Measurements from ENCODE around the gene SCN8A.
"Not testable (repeated sequence)": the region's sequence is repeated elsewhere in the genome, so short reads cannot be mapped to it uniquely, and the experiment has no call there.

Gene SCN8A

GRCh38 chr12:51818566-51819300 lies 227.7 kb downstream of the SCN8A start:
- no peak for DNase-seq

DNA sequence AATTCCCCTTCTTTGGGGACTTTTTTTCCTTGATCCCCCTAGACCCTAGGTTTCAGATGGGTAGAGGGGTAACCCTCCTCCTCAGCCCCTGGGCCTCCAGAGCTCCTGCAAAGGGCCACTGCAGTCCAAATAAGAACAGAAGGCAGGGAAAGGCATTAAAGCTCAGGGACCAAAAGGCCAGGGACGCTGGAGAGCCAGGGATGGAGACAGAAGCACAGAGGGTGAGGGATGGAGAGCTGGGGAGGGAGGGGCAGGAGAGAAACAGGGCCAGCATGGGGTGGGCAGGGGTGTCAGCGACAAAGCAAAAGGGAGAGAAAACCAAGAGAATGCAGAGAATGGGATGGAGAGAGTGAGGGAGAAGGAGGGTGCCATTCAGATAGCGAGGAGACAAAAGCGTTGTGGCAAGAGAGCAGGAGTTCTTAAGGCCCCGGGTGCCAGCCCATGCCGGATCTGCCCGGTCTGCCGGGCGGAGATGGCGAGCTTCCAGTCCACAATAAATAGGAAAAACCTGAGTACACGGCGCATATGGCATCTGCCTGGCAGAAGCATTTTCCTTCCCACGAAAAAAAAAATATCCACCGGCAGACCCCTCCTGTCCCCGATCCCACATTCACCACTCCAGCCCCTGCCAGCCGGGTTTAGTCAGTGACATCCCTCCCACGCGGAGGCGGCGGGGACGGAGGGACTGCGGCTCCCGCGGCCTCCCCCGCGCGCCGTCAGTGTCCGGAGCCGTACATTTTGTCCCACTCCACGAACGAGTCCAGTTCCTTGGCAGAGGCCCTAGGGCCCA lies 228.9 kb downstream of the SCN8A start:
- DNase-seq, result no peak

- DNase-seq, result peak; percentile 79
These were observed 229.8 kb downstream of the SCN8A start for GRCh38 chr12:51820526-51821439.

DNA sequence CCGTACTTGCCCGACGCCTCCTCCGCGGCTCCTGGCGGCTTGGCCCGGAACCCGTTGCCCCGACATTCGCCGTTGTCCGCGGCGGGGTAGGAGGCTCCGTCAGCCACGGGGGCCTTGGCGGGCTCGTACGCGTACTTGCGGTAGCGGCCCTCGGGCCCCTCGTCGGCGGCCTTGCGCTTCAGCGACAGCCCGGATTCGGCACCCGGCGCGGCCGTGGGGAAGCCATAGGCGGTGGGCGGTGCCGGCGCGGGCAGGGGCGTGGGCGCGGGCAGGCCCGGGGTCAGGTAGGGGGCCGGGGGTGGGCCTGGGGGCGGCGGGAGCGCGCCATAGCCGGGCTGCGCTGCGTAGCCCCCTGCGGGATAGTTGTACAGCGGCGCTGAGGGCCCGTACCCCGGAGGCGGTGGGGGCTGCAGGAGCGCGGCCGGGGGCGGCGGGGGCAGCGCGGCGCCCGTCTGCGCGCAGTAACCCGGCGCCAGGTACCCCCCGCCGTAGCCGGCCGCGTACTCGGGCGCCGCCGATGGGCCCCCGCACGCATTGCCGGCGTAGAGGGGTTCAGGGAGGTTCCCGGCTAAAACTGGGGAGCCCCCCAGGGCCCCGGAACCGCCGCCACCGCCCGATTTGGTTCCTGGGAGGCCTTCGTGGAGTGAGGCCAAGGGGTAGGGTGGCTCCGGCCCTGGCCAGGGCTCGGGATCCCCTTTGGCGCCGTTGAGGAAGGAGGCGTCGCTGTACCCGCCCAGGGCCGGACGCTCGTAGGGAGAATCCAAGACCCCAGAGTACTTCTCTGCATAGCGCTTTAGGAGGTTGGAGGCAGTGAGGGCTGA lies 230.6 kb downstream of the SCN8A start:
- DNase-seq, result no peak

DNA sequence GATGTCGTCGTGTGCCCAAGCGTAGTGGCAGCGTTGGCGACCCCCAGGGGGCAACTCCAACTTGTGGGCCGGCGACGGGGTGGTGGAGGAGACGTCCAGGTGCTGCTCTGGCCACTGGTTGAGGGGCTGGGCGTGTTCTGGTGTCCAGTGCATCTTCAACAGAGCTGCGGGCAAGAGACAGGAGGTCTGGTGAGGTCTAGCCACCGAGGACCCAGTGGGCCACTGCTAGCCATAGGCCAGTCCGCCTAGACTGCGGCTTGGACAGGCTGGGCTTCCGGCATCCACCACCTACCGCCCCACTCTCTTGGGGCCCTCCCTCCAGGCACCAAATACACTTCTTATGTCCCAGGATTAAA lies 231.2 kb downstream of the SCN8A start:
- no peak for DNase-seq

DNA sequence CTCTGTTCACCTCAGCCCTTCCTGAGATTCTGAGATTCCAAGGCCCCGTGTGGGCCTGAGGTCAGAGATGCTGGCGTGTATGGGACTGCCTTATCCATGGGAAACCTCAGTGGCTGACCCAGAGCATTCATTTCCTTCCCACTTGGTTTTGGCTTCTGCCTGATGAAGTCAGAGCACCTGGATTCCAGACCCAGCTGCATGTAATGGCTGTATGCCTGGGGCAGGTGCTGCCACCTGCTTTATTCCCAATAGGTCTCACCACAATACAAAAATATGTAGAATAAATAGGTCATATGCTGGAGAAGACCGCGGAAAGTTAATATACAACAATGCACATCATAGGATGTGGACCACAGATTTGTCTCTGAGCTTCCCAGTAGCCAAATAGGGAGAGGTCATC lies 231.9 kb downstream of the SCN8A start:
- DNase-seq, result no peak

- DNase-seq, result no peak
These were observed 233.0 kb downstream of the SCN8A start for GRCh38 chr12:51823875-51824565.

GRCh38 chr12:51825216-51825615 lies 234.2 kb downstream of the SCN8A start:
- DNase-seq, result no peak

DNA sequence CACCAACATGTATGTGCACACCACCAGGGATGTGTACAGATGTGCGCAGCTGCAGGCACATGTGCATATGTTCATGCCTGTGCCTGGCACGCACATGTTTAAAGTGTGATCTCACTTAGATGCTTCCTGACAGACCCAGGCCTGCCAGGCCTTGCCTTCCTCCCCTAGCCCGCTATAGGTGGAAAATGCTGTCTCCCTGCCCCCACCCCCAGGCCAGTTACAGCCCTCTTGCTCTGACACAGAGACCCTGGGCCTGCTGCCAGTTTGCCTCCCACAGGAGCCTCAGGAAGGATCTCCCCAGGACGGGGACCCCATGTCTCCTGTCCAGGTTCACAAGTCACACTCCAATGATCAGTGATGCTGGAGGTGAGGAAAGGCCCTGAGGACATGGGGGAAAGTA lies 235.8 kb downstream of the SCN8A start:
- no peak for DNase-seq

DNA sequence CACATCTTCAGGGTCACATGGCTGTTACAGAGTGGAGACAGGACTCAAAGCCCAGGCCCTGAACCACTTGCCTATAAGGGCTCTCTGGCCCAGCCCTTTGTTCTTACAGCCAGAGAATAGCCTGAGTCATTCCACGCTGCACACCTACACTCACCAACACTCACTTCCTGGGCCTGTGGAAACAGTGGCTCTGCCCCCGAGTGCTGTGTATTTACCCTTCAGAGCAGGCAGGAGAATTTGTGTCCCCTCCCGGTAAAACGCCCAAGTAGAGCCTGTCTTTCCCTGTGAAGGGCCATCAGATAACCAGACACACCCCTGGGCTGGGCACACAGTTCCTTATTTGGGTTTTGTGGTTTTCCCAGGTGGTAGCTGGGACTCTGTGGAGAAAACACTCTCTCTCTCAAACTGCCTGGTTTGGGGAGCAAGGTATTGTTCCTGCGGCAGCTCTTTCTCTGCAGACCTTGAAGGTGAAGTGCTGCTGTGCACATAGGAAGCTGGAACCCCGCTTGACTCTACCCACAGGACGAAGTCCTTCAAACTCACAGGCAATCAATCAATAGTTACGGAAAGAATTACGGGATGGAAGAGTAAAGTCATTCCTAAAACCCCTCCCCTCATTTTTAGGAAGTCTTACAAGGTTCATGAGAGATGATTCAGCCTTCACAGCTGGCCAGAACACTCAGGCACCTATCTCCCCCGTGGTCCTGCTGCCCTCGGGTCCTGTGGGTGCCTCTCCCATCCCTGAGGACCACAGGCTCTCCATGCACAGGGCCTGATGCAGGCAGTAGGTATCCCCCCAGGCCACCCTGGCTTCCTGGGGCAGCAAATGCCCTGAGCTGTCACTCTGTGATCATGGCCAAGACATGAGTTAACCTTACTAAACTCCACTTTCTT lies 237.1 kb downstream of the SCN8A start:
- no peak for DNase-seq

DNA sequence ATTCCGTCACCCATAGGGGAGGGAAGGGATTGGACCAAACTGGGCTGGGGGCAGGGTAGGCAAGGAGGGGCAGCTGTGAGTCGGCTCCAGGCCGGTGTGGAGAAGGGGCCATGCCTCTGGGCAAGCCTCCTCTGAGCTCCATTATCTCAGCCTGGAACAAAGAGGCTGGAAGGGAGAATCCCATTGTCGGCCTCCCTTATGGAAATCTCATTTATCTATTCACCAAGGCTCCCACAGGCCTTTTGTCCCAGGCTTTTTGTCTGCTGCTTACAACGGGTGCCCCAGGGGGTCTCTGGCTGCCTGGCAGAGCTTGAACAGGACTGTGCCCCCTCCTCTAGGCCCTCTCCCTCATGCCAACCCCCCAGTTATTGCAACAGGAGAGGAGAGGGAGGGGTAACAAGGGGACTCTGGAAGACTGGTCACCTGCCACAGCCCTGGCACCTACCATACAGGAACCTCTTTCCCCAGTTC lies 238.0 kb downstream of the SCN8A start:
- no peak for DNase-seq

- DNase-seq, result no peak
These were observed 238.6 kb downstream of the SCN8A start for GRCh38 chr12:51829641-51830040.

DNA sequence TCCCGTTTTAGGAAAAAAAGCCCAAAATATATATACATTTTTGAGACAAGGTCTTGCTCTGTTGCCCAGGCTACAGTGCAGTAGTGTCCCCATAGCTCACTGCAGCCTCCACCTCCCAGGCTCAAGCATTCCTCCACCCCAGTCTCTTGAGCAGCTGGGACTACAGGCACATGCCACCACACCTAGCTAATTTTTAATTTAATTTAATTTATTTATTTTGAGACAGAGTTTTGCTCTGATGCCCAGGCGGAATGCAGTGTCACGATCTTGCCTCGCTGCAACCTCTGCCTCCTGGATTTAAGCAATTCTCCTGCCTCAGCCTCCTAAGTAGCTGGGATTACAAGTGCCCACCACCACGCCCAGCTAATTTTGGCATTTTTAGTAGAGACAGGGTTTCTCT lies 240.8 kb downstream of the SCN8A start:
- not testable (repeated sequence) for DNase-seq

GRCh38 chr12:51832354-51833107 lies 241.5 kb downstream of the SCN8A start:
- no peak for DNase-seq

DNA sequence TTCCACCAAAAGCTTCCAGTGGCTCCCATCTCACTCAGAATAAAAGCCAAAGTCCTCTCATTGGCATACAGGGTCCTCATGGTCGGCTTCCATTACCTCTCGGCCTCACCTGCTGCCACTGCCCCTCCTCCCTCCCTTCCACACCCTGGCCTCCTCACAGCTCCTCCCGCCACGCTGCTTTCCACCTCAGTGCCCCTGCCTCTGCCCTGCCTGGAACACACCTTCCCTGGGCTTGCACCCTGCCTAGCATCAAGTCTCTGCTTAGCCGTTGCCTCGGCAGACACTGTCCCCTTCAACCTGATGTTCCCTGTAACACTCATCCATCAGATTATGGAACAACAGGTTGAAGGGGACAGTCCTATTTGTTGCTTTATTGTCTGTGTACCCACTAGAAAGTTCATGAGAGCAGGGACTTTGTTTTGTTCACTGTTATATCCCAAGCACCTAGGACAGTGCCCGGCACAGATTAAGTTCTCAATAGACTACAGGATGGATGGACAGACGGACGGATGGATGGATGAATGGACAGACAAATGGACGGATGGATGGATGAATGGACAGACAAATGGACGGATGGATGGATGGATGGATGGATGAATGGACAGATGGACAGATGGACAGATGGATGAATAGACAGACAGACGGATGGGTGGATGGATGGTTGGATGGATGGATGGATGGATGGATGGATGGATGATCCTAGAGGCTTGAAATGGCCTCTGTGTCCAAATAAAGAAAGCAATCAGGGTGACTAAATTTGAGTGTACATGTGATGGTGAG lies 242.6 kb downstream of the SCN8A start:
- no peak for DNase-seq

GRCh38 chr12:51834411-51834810 lies 243.4 kb downstream of the SCN8A start:
- no peak for DNase-seq

- DNase-seq, result no peak
These were observed 245.2 kb downstream of the SCN8A start for GRCh38 chr12:51836041-51836826.

DNA sequence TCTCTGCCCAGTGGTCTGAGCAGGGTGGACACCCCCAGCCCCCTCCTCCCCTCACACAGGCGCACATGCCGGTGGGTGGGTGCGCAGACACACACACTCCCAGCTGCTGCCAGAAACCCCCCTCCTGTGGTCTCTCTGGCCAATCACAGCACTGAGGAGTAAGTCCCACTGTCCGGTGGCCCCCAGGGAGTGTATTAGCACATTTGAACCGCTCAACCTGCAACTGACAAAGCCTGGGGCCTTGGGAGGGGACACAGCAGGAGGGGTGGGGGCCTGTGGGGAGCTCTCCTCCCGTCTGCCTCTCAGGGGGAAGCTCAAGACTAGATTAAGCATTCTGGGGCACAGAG lies 245.8 kb downstream of the SCN8A start:
- DNase-seq, result no peak

All from femur (tissue), 1 donor.